Astrocyte of the cerebellum (primary cell): ENCODE measurements around the gene TMEM145.
A peak's percentile ranks its signal among the peaks of the same experiment; 100 is the strongest.

Experiments used
- DNase-seq: peaks from one replicate; pipeline ENCODE4 v3.0.0-alpha.2; 2011; ENCODE audit warnings: low read depth
- H3K4me3 ChIP-seq: 2 replicates; pipeline ENCODE4 v1.5.1; 2011; ENCODE audit warnings: mild to moderate bottlenecking, low read depth, low read length, moderate library complexity
- in situ Hi-C: cut with HindIII; loops from 2 replicates; pipeline ENCODE4 v1.10.0; 2017; ENCODE audit warnings: low sequenced_read_pairs
- TF ChIP-seq, protein P1 (sequence below): IDR thresholded peaks from 2 replicates; pipeline ENCODE4 v1.5.1; 2012; ENCODE audit warnings: low read length, low read depth, moderate library complexity, mild to moderate bottlenecking; ENCODE audit errors: missing control alignments

Gene TMEM145

DNA sequence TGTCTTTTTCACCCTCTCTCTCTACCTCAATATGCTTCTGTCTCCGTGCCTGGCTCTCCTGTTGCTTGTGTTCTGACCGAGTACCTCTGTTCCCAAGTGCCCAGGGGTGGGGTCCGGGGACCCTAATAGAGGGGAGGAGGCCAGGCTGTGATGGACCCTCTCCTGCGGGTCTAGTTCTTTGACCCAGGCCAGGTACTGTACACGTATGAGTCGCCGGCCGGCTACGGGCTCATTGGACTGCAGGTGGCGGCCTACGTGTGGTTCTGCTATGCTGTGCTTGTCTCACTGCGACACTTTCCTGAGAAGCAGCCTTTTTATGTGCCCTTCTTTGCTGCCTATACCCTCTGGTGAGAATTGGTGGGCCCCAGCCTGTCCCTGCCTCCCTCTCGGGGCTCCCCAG lies 4.4 kb downstream of the TMEM145 start:
- no peak for DNase-seq
- TF ChIP-seq, protein P1, sequence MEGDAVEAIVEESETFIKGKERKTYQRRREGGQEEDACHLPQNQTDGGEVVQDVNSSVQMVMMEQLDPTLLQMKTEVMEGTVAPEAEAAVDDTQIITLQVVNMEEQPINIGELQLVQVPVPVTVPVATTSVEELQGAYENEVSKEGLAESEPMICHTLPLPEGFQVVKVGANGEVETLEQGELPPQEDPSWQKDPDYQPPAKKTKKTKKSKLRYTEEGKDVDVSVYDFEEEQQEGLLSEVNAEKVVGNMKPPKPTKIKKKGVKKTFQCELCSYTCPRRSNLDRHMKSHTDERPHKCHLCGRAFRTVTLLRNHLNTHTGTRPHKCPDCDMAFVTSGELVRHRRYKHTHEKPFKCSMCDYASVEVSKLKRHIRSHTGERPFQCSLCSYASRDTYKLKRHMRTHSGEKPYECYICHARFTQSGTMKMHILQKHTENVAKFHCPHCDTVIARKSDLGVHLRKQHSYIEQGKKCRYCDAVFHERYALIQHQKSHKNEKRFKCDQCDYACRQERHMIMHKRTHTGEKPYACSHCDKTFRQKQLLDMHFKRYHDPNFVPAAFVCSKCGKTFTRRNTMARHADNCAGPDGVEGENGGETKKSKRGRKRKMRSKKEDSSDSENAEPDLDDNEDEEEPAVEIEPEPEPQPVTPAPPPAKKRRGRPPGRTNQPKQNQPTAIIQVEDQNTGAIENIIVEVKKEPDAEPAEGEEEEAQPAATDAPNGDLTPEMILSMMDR, result no peak
- in situ Hi-C loops, result no loop called here
- no peak overlapping the region for H3K4me3 ChIP-seq

DNA sequence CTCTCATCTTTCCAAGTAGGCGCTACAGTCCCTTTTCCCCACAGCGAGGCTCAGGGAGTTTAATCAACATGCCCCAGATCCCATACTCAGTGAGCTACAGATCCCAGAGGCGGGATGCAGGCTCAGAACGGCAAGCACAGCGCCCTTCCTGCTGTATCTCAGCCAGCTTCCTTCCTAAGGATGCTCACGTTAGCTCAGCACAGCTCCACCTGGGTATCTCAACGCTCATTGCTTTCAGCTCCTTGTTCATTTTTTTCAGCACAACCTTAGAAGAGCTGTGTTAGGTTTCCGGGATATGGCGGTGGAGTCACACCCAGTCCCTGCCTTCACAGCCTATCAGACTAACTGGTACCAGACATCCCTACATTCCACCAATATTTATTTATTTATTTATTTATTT lies 9.2 kb downstream of the TMEM145 start:
- TF ChIP-seq, protein P1, result no peak
- no peak overlapping the region for H3K4me3 ChIP-seq
- DNase-seq, result no peak
- in situ Hi-C loops, result no loop called here

DNA sequence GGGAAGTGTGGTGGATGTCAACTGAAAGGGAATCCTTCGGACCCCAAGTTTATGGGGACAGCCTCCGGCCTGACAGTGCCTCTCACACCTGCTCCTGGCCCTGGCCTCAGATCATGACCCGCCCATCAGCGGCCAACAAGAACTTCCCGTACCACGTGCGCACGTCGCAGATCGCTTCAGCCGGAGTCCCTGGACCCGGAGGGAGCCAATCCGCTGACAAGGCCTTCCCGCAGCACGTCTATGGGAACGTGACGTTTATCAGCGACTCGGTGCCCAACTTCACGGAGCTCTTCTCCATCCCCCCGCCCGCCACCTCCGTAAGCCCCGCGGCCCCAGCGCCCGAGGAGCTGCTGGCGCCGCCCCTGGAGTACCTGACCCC lies 10.4 kb downstream of the TMEM145 start:
- TF ChIP-seq, protein P1, result no peak
- no peak for DNase-seq

DNA sequence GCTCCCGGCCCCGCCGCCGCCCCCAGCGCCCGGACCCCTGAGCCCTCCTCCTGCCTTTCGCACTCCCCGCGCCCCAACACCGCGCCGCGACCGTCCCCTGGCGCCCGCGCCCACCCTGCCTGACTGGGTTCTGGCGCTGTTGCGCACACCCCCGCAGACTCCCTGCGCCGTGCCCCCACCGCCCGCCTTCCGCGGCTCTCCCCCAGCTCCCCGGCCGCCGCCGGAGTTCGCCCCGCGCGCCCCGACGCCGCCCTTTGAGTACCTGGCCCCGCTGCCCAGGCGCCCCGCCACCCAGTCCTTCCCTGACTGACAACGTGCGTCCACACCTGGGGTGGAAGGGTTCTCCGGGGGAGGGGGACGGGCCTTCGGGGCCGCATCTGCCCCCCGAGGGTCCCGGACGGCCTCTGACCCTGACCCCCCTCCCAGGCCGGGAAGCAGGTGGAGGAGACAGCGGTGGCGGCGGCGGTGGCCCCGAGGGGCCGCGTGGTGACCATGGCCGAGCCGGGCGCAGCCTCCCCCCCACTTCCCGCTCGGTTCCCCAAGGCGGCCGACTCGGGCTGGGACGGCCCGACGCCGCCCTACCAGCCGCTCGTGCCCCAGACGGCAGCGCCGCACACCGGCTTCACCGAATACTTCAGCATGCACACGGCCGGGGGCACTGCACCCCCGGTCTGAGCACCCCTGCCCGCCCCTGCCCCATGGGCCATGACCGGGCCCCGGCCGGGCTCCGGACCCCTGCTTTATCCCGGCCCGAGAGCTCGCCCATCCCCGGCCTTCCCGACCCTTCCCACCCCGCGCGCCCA lies 10.9 kb downstream of the TMEM145 start:
- no peak for DNase-seq
- H3K4me3 ChIP-seq, result no peak overlapping the region
- in situ Hi-C loops, result no loop called here
- TF ChIP-seq, protein P1, result no peak

More for the DNA sequence above, 10.4 kb downstream of the TMEM145 start:
- in situ Hi-C loops, result no loop called here
- H3K4me3 ChIP-seq, result no peak overlapping the region

DNA sequence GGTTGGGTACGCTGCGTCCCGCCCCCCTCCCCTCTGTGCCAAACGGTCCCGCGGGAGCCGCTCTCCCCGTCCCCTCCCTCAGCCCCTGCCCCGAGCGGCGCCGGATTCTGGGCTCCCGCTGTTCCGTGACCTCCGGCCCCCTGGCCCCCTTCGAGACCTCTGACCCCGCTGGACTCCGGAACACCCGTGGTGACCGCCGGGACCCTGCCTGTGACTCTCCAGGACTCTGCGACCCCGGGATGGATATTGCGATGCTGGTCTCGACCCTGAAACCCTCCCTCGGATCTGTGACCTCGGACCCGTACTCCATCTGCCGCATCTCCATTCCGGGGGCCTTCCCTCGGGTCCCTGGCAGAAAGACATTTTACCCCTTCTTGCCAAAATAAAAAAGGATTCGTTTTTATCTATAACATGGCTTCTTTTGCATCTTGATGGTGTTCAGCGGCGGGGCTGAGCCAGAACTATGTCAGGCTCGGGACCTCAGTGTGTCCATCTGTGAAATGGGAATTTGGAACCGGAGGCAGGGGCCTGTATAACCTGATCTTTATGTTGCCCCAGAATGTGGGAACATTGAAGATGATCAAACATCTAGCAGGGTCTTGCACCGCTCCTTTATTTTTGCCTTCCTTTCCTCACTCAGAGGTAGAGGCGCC lies 11.7 kb downstream of the TMEM145 start:
- in situ Hi-C loops, result no loop called here
- H3K4me3 ChIP-seq, result peak overlapping the region; percentile 11
- TF ChIP-seq, protein P1, result no peak
- no peak for DNase-seq

DNA sequence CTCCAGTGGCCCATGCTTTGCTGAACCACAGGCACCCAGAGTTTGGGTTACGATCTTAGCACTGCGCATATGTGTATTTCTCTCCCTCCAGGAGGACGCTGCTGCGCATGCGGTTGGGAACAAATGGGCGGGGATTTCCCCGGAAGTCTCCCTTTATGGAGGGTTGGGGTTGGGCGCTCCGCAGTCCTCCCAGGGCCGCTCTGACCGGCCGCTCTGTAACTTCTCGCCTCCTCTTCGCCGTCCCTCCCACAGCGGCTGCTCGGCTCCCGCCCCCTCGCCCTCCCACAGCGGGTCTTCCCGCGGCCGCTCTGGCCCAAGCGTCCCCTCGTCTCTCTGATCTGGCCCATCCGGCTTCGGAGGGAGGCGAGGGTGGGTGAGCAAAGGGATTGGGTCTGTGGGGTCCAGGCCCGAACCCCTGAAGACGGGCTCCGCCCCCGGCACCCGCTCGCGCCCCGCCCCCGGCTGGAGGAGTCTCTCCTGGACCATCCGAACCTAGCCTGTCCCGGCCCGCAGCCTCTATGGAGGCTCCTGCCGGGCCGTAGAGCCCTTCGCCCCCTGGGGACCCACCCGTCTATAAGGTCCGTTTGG lies 12.3 kb downstream of the TMEM145 start, which contains the start of gene MEGF8:
Gene MEGF8 (plus strand): TSS at position 328 of the 588 bp plus-strand sequence. CDS start 609 bp downstream, outside the sequence.
- DNase-seq, result peak; percentile 98
- peak within 1 kb of the TSS; percentile 90 for H3K4me3 ChIP-seq
- TF ChIP-seq, protein P1, result peak; percentile 95
- in situ Hi-C loops, result no loop called here
